Measurements from ENCODE around the gene SLC5A2. TPM values are rescaled to one million over a fixed set of nuclear protein-coding genes. Genes with fewer than 3 reads are reported as not detected.
"Not testable (repeated sequence)": the region's sequence is repeated elsewhere in the genome, so short reads cannot be mapped to it uniquely, and the experiment has no call there.

SLC5A2 gene
- total RNA-seq, 2 experiments from 2014 or later, result not detected

- H3K9me2 ChIP-seq (ENCODE audit: insufficient read depth, low read length), result no peaks in the 10 kb centered on the region
- intact Hi-C loops (cut with micrococcal nuclease; ENCODE audit: unreplicated experiment), result no loop called here
- no peaks in the 10 kb centered on the region for H4K20me1 ChIP-seq (ENCODE audit: insufficient read depth, low read length)
- H3K36me3 ChIP-seq (ENCODE audit: insufficient read depth, low read length), result no peaks in the 10 kb centered on the region
- H2AFZ ChIP-seq (ENCODE audit: low read length), result no peak overlapping the region
- POLR2A ChIA-PET, result no interaction called here
- TF ChIP-seq CTCF (conservative IDR thresholded peaks at IDR 0.05; ENCODE audit: low read length) (no peak), EZH2phosphoT487 (IDR thresholded peaks at IDR 0.05; ENCODE audit: borderline replicate concordance, low read depth, low read length) (no peak)
- H3K79me2 ChIP-seq (ENCODE audit: insufficient read depth, low read depth, low read length), result no peaks in the 10 kb centered on the region
- CTCF ChIA-PET (ENCODE audit: unreplicated experiment), result no interaction called here
- H3K4me2 ChIP-seq (ENCODE audit: low read length), result no peak overlapping the region
- no peaks in the 10 kb centered on the region for H3K9me3 ChIP-seq (ENCODE audit: low read length)
- no peak overlapping the region for H3K27ac ChIP-seq (ENCODE audit: low read depth, low read length, poor library complexity, severe bottlenecking)
- DNase-seq (ENCODE audit: low spot score), result no peak
- no peak overlapping the region for H3K4me3 ChIP-seq (ENCODE audit: low read depth, low read length, poor library complexity, severe bottlenecking)
- BruUV-seq (replicated peaks), result no TSS peak
- H3K4me1 ChIP-seq (ENCODE audit: insufficient read depth, low read length, poor library complexity, severe bottlenecking), result no peaks in the 10 kb centered on the region
Observed at GRCh38 chr16:31535737-31536136, 52.8 kb downstream of the SLC5A2 start.

GRCh38 chr16:31536804-31537361 is 54.0 kb downstream of the SLC5A2 start:
- no TSS peak for BruUV-seq (replicated peaks)
- intact Hi-C loops (cut with micrococcal nuclease; ENCODE audit: unreplicated experiment), result no loop called here
- DNase-seq (ENCODE audit: low spot score), result no peak
- Histone ChIP-seq H3K4me1 (ENCODE audit: insufficient read depth, low read length, poor library complexity, severe bottlenecking) (no peaks in the 10 kb centered on the region), H4K20me1 (ENCODE audit: insufficient read depth, low read length) (no peaks in the 10 kb centered on the region), H3K9me3 (ENCODE audit: low read length) (no peaks in the 10 kb centered on the region), H2AFZ (ENCODE audit: low read length) (no peak overlapping the region), H3K79me2 (ENCODE audit: insufficient read depth, low read depth, low read length) (no peaks in the 10 kb centered on the region), H3K4me3 (ENCODE audit: low read depth, low read length, poor library complexity, severe bottlenecking) (no peak overlapping the region), H3K4me2 (ENCODE audit: low read length) (no peak overlapping the region), H3K36me3 (ENCODE audit: insufficient read depth, low read length) (no peaks in the 10 kb centered on the region), H3K27ac (ENCODE audit: low read depth, low read length, poor library complexity, severe bottlenecking) (no peak overlapping the region), H3K9me2 (ENCODE audit: insufficient read depth, low read length) (no peaks in the 10 kb centered on the region)
- no peak for TF ChIP-seq CTCF (conservative IDR thresholded peaks at IDR 0.05; ENCODE audit: low read length)
- no peak for TF ChIP-seq EZH2phosphoT487 (IDR thresholded peaks at IDR 0.05; ENCODE audit: borderline replicate concordance, low read depth, low read length)
- CTCF ChIA-PET (ENCODE audit: unreplicated experiment), result no interaction called here
- POLR2A ChIA-PET, result no interaction called here

- no peak for DNase-seq (ENCODE audit: low spot score)
- H3K4me3 ChIP-seq (ENCODE audit: low read depth, low read length, poor library complexity, severe bottlenecking), result no peak overlapping the region
- no peaks in the 10 kb centered on the region for H3K4me1 ChIP-seq (ENCODE audit: insufficient read depth, low read length, poor library complexity, severe bottlenecking)
- no peaks in the 10 kb centered on the region for H4K20me1 ChIP-seq (ENCODE audit: insufficient read depth, low read length)
- intact Hi-C loops (cut with micrococcal nuclease; ENCODE audit: unreplicated experiment), result no loop called here
- no peaks in the 10 kb centered on the region for H3K36me3 ChIP-seq (ENCODE audit: insufficient read depth, low read length)
- H3K9me3 ChIP-seq (ENCODE audit: low read length), result no peaks in the 10 kb centered on the region
- H3K4me2 ChIP-seq (ENCODE audit: low read length), result no peak overlapping the region
- no TSS peak for BruUV-seq (replicated peaks)
- H3K79me2 ChIP-seq (ENCODE audit: insufficient read depth, low read depth, low read length), result no peaks in the 10 kb centered on the region
- no peak overlapping the region for H2AFZ ChIP-seq (ENCODE audit: low read length)
- H3K27ac ChIP-seq (ENCODE audit: low read depth, low read length, poor library complexity, severe bottlenecking), result no peak overlapping the region
- ChIA-PET POLR2A (no interaction called here), CTCF (ENCODE audit: unreplicated experiment) (no interaction called here)
- TF ChIP-seq CTCF (conservative IDR thresholded peaks at IDR 0.05; ENCODE audit: low read length) (no peak), EZH2phosphoT487 (IDR thresholded peaks at IDR 0.05; ENCODE audit: borderline replicate concordance, low read depth, low read length) (no peak)
- H3K9me2 ChIP-seq (ENCODE audit: insufficient read depth, low read length), result no peaks in the 10 kb centered on the region
Observed at GRCh38 chr16:31537362-31538242, 54.7 kb downstream of the SLC5A2 start.

- DNase-seq (ENCODE audit: low spot score); H3K36me3 ChIP-seq (ENCODE audit: insufficient read depth, low read length); H3K27ac ChIP-seq (ENCODE audit: low read depth, low read length, poor library complexity, severe bottlenecking); intact Hi-C loops (cut with micrococcal nuclease; ENCODE audit: unreplicated experiment); H3K9me3 ChIP-seq (ENCODE audit: low read length); H3K4me2 ChIP-seq (ENCODE audit: low read length); H2AFZ ChIP-seq (ENCODE audit: low read length); CTCF ChIA-PET (ENCODE audit: unreplicated experiment); H3K4me3 ChIP-seq (ENCODE audit: low read depth, low read length, poor library complexity, severe bottlenecking); H3K9me2 ChIP-seq (ENCODE audit: insufficient read depth, low read length); H3K79me2 ChIP-seq (ENCODE audit: insufficient read depth, low read depth, low read length); H3K4me1 ChIP-seq (ENCODE audit: insufficient read depth, low read length, poor library complexity, severe bottlenecking); BruUV-seq (replicated peaks); H4K20me1 ChIP-seq (ENCODE audit: insufficient read depth, low read length); POLR2A ChIA-PET: not testable (repeated sequence)
Observed at GRCh38 chr16:31538243-31538598, 55.3 kb downstream of the SLC5A2 start.

Data from OCI-LY7 (cell line).